K562 treated with DMSO at 1 percent for 12 hours (cell line): ENCODE measurements around the gene DYRK2. TPM values are rescaled to one million over a fixed set of nuclear protein-coding genes. Genes with fewer than 3 reads are reported as not detected.

ENCODE experiments used
- total RNA-seq: library from RNA; unstranded; fragments of 300-600 nt; gene quantifications from 2 replicates; pipeline ENCODE4 v1.2.3, GENCODE V29; 2022; ENCODE audit not compliant: insufficient read depth

The DYRK2 gene
- total RNA-seq = 3.4 and 8.6 TPM in 2 replicates

GRCh38 chr12:67648521-67649260 is at the start of gene DYRK2:
TSS of gene DYRK2 (plus strand) at chr12:67648745. CDS start at chr12:67649134, 389 bp downstream.

